GM21619 (cell line): Measurements from ENCODE around the gene ELFN1.

Experiments
- ATAC-seq: cut with Tn5 transposase; IDR thresholded peaks from one replicate; pipeline ENCODE4 v1.9.1; 2021; ENCODE audit not compliant: unreplicated experiment

Gene ELFN1

DNA sequence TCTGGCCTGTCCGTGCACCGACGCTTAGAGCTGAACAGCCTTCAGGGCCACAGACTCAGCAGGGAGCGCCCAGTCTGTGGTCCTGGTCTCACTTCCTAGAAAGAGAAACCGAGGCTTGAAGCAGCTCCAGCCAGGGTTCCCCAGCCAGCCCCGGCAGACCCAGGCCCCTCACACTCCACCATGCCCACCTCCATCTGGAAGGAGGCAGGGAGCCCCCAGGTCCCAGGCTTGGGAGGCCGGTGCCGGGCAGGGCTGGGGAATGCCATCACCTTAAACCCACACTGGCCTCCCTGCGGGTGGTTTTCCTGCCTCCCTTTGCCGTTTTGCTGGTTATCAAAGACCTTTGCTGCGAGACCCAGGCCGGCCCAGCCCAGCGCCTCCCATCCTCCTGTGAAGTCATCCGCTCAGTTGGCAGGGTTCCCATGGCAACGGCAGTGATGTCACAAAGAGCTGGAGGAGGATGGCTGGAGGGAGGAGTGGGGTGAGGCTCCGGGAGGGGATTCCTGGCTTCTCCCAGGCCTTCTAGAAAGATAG is 24.0 kb downstream of the ELFN1 start:
- ATAC-seq, result no peak

DNA sequence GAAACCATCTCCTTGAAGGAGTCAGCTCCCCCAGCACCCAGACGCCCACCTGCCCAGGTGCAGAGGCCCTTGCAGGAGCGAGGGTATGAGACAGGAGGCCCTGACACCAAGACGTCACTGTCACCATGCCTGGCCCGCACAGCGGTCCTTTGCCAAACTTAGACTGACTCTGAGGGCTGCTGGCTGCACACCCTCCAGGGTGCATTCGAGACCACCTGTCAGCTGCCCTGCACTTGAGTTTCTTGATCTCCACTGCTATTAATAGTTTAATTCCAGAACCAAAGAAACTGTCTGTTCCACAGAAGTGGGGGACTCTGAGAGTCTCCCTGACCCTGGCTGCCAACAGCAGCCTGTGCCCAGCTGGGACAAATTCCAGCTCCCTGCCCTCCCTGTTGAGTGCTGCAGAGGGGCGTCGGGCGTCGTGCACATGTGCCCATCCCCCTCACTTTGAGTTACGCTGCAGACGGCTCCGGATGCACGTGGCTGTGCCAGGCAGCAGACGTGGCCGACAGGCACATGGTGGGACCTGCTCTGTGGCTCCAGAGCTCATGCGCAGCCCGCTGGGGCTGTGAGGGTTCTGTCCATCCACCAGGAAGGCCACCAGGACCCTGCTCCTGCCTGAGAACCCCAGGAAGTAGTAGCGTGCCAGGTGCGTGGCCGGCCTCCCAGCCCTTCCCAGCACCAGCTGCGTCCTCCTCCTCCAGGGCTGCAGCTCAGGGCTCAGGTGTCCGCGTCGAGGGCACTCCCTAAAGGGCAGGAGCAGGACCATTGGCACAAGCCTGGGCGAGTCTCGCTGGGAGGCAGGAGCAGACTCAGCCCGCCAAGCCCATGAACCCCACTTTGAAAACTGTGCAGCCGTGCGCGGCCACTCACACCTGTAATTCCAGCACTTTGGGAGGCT is 24.8 kb downstream of the ELFN1 start:
- no peak for ATAC-seq

DNA sequence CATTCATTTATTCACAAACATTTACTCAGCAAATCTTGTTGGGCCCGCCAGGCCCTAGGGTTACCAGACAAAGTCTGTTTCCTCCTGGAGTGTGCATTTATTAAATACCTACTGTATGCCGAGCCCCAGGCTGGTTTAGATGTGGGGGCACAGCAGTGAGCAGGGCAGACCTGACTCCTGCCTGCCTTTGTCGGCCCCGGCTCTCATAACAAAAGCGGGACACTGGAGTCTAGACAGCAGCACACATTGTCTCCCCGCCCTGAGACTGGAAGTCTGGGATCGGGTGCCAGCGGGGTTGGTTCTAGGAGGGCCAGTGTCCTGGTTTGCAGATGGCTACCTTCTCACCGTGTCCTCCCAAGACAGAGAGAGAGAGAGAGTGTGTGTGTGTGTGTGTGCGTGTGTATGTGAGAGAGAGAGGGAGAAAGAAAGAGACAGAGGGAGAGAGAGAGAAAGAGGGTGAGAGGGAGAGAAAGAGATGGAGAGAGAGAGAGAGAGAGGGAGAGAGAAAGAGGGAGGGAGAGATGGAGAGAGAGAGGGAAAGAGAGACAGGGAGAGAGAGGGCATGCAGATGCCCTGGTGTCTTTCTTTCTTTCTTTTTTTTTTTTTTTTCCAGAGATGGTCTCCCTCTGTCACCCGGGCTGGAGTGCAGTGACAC is 25.9 kb downstream of the ELFN1 start:
- no peak for ATAC-seq

DNA sequence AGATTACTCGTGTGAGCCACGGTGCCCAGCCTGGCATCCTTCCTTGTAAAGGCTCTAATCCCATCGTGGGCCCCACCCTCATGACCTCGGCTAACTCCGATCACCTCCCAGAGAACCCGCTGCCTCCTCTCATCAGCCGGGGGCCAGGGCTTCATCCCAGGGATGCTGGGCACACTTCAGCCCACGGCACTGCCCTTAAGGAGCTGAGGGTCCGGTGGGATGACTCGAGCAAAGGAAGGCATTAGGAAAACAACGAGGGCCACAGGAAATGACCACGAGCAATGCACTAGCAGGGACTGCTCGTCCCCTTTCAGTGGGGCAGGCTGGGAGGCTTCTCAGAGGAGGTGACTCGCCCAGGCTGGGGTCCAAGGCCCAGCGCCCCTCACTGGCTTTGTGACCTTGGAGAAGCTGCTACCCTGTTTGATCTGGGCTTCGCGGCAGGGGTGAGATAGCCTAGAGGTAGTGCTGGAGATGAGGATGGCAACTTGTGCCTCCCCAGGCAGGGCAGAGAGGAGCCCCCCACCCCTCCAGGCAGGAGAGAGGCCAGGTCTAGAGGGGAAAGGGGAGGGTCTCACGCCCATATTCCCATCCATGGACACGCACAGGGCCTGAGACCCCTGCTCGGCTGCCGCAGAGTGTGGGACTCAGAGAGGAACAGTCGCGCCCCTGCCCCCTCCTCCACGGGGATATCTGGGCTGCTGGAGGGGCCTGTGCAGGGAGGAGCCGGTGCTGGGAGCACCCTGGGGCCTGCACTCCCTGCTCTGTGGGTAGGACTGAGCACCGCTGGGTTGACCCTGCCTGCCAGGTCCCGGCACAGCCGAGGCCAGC is 26.8 kb downstream of the ELFN1 start:
- ATAC-seq, result no peak

DNA sequence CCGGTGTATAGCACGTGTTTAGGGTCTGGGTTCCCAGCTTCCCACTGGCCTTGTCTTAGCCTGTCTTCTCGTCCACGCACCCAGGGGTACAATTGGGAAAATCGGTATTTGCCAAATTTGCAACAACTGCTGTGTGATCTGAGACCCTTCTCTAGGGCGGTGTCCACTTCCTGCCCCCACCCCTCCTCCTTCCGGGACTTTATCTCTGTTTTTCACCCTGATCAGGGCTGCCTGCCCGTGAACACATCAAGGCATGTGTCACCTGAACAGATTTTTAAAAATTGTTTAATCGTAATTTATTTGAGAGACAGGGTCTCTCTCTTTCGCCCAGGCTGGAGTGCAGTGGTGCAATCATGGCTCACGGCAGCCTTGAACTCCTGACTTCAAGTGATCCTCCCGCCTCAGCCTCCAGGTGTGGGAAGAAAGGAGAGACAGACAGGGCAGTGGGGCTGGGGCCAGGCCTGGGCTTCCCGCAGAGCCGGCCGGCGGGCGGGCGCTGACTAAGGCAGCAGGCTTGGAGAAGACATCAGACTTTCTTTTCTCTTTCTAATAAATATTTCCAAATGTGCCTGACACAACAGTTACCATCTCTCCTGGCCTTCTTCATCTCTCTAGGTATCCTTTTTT is 27.5 kb downstream of the ELFN1 start:
- no peak for ATAC-seq

DNA sequence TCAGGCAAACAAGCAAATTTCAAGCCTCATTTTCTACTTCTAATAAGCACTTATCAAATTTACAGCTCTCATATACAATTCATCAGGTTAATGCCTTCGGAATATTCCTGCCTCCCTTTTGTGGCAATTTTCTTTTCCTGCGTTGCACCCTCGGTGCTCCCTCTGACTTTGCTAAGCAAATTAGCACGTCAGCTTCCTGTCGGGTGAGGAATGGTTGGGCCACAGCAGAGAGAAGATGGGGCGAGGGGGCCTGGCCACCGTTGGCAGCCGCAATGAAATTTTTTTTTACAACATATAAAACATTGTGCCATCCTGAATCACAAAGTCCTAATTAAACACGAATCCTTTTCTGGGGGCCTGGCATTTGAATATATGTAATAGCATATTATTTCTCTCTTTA is 28.1 kb downstream of the ELFN1 start:
- no peak for ATAC-seq

DNA sequence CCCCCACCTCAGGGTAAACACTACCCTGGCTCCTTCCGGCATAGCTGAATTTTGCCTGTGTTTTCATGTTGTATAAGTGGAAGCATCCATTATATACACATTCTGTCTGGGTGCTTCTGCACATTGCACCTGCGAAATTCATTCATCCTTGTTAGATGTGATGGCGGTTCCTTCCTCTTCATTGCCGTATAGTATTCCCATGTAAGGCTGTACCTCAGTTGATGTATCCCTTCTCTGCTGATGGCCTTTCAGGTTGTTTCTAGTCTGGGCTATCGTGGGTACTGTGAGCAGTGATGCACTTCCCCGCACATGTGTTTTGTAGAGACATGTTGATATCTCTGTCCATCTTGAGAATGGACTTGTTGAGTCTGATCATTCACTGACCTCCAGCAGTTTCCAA is 28.9 kb downstream of the ELFN1 start:
- ATAC-seq, result no peak

DNA sequence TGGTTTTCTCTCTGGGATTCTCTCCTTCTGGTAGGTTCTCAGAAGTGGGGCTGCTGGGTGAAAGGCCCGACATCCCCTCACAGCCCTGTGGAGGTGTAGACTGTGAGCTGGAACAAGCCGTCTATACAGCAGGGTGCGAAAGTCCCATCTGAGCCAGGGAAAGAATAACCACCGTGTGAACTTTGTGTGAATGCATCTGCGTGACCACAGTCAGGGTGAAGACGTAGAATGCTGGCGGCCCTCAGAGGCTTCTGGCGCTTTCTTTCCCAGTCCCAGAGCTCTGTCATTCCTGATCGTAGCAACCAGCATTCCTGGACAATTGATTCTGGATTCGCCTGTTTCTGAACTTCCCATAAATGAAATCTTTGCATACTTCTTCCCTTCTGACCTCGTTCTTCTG is 30.0 kb downstream of the ELFN1 start:
- ATAC-seq, result no peak

DNA sequence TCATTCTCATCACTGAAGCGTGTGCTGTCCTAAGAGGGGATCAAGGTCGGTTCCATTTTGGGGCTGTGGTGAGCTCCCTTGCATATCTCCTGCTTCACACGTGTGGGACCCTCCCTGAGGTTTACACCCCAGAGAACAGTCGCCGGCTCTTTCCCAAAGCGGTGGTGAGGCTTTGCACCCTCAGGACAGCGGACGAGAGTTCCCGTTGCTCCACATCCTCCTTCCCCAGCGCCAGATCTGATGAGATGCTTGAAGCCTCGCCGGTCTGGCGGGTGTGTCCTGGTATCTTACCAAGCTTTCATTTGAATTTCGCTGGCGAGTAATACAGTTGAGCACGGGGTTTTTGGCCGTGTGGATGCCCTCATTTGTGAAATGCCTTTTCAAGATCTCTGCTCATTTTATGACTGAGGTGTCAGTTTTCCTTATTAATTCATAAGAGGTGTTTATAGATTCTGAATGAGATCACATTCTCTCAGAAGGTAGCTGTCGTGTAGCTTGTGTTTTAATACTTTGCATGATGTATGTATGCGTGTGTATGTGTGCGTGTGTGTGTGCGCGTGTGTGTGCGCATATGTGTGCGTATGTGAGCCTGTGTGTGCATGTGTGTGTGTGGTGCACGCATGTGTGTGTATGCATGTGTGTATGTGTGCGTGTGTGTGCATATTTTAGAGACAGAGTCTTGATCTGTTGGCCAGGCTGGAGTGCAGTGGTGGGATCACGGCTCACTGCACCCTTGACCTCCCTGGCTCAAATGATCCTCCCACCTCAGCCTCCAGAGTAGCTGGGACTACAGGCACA is 30.7 kb downstream of the ELFN1 start:
- ATAC-seq, result no peak

DNA sequence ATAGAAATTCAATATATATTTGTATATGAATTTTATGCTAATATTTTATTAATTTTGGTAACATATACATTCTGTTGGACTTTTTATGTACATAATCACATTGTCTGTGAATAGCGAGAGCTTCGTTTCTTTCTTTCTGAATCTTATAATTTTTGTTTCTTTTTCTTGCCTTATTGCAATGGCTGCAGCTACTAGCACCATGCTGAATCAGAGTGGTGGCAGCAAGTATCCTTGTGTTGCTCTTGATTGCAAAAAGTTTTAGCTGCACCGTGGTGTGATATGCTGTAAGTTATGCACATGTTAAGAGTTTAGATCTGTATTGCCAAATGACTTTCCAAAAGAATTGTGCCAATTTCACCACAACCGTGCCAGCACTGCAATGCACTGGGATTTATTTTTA is 32.6 kb downstream of the ELFN1 start:
- ATAC-seq, result no peak

DNA sequence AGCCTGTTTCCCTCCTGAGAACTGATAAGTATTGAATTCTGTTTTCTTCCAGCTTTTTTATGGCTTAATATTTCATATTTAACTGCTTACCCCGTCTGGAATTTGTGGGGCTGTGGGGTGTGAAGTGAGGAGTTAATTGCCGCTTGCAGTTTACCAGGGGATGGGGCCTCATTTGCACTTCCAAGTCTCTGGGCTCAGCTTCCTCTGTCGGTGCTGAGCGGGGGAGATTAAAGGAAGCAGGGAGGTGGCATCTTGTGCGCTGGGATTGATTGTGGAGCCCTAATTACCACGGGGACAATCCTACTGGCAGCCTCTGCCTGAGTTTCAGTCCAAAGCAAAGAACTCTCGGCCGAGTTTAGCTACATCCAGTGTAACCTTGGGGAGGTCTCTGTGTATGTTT is 33.4 kb downstream of the ELFN1 start:
- no peak for ATAC-seq

DNA sequence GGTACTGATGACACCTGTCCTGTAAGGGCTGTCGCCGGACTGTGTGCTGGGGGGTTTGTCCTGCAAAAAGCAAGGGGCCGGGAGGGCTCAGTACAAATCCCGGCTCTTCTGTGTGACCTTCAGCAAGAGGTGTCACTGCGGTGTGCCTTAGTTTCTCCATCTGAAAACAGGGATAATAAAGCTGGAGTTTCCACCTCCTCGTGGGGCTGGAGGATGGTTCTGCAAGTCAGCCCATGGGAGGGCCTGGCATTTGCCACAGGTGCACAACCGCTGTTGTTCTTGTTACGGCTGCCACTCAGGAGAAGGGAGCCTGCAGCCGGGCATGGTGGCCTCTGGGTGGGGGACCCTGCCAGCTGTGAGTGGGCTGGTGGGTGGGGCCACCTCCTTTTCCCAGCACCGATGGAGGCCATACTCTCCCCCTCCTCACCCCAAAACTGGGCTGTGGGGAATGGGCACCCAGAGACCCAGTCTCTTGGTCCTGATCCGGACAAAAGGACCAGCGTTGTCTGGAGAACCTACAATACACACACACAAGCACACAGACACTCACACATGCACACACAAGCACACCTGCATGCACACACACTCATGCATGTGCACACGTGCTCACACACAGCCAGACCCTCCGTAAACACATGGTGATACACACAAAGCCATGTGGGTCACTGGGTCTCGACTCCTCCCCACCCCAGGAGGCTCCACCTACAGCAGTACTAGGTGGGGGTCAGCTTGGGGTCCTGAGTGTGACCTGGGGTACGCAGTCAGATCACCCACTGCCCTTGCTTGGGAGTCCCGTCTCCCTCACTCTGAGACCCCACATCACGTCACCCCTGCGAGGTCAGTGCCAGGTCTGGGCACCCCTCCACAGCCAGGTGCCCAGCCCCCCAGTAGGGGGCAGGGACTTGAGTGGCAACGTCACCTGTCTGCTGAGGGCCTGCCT is 34.1 kb downstream of the ELFN1 start:
- ATAC-seq, result no peak

DNA sequence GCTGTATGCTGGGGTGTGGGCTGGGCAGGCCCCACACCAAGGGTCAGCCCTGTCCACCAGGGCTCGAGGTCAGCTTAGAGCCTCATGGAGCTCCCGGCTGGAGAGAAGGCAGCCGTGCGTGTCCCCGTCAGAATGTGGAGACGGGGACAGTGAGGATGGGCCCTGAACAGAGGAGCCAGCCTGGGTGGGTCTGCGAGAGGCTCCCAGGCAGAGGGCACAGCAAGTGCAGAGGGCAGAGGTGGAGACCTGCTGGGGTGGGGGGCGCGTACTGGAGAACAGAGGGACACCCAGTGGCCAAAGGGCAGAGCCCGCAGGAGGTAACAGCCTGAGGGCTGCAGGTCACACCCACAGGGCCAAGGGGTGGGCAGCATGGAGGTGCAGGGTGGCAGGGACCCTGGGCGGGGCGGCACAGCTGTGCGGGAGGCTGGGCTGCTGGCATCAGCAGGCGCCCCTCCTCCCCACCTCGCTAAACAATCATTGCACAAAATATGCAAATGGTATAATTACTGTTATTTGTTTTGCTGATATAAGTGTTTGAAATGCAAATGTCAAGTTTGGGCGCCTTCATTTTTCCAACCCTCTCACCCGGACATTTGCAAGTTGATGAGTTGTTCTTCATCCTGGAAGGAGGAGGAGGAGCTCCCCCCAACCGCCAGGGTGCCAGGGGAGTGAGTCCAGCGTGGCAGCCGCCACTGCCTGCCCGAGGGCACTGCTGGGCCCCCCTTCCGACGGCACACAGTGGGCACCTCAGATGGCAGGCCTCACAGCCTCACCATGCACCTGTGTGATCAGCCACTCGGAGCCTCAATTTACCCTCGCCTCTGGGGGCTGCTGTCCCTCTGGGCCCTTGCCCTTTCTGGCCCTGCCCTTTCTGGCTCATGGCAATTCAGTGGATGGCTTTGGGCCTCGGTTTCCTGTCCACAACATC is 35.0 kb downstream of the ELFN1 start:
- ATAC-seq, result no peak

DNA sequence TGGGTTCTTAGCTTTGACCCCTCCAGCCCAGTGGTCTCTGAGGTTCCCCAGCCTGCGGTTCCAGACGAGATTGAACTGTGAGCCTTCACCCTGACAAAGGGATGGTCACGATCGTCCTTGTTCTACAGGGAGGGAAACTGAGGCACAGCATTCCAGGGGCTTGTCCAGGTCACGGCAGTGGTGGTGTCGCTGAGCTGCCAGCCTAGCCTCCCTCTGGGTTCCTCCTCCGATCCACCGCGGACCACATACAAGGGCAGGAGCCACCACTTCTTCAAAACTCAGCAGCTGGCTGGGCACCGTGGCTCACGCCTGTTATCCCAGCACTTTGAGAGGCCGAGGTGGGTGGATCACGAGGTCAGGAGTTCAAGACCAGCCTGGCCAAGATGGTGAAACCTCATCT is 35.8 kb downstream of the ELFN1 start:
- no peak for ATAC-seq

DNA sequence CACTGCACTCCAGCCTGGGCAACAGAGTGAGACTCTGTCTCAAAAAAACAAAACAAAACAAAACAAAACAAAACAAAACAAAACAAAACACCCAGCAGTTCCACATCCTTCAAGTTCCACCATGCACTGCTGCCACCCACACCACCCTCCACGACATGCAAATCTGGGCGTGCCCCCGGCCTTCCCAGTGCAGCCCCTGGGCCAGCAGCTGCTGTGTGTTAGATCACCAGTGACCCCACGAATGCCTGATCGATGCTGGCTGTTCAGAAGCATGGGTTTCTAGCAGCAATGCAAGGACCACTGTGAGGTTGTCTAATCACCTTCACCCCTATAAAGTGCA is 36.3 kb downstream of the ELFN1 start:
- no peak for ATAC-seq

DNA sequence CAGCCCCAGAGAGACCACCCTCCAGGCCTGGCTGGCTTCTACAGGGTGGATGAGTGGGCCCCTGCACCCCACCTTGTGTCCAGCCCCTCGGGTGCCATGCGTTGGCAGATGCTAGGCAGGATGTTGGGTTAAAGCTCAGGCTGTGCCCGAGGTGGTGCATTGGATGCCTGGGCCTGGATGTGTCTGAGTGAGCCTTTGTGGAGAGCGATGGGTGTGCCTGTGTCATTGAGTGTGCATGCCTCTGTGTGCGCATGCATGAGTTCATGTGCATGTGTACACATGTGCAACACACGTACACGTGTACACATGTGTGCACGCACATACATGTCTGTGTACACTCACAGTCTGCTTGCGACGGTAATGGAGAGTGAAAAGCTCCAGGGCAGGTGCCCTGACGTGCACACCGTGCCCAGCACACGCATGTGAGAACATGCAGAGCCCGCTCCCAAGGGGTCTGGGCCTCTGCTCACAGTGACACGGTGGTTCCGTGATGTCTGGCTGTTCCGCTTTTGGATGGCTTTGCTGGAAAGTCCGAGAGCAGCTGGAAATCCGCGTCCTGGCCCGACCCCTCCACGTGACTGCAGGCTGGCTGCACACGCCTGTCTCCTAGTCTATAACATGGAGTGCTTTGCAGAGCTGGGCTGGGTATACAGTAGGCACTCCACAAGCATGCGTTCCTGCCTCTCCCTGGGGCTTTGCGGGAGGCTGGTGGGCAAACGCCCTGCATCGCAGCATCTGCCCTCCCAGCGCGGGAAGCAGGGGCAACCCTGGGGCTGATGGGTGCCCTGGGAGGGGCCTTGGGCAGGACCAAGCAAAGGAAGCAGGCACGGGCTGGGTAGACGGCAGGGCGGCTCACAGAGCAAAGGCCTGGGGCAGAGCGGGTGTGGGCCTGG is 36.9 kb downstream of the ELFN1 start:
- ATAC-seq, result no peak
